Measurements from ENCODE around the gene ADAMTS18. TPM values are rescaled to one million over a fixed set of nuclear protein-coding genes. Genes with fewer than 3 reads are reported as not detected.
A peak's percentile ranks its signal among the peaks of the same experiment; 100 is the strongest.

The ADAMTS18 gene
- total RNA-seq, 1 experiment from 2014 or later, result not detected

- no peaks in the 10 kb centered on the region for H3K27me3 ChIP-seq (ENCODE audit: low read length)
- H3K27ac ChIP-seq (ENCODE audit: low read length), result no peak overlapping the region
- no peak overlapping the region for H3K4me2 ChIP-seq (ENCODE audit: low read length)
- ATAC-seq, result no peak
- ChIA-PET CTCF (no interaction called here), POLR2A (ENCODE audit: unreplicated experiment) (no interaction called here)
- H3K9me2 ChIP-seq (replicated peaks; ENCODE audit: low read length), result no peaks in the 10 kb centered on the region
- H3K9ac ChIP-seq (ENCODE audit: low read length), result no peak overlapping the region
- BruUV-seq (replicated peaks), result no TSS peak
- H2AFZ ChIP-seq (ENCODE audit: low read length), result no peak overlapping the region
- H3K79me2 ChIP-seq (ENCODE audit: low read length), result no peaks in the 10 kb centered on the region
- TF ChIP-seq EZH2 (IDR thresholded peaks at IDR 0.05; ENCODE audit: low read length, unreplicated experiment) (no peak), CTCF (conservative IDR thresholded peaks at IDR 0.05; ENCODE audit: low read depth, low read length) (no peak), EZH2phosphoT487 (IDR thresholded peaks at IDR 0.05; ENCODE audit: borderline replicate concordance, low read length) (no peak)
- no peak overlapping the region for H3K4me3 ChIP-seq (ENCODE audit: low read length)
- peaks cover 41% of the 10 kb centered on the region for H3K4me1 ChIP-seq (ENCODE audit: insufficient read depth, low read length)
- no peaks in the 10 kb centered on the region for H3K36me3 ChIP-seq (ENCODE audit: low read depth, low read length)
- H4K20me1 ChIP-seq (ENCODE audit: low read length), result no peaks in the 10 kb centered on the region
- no peaks in the 10 kb centered on the region for H3F3A ChIP-seq (ENCODE audit: low read length, unreplicated experiment)
- intact Hi-C loops (cut with micrococcal nuclease), result no loop called here
- no peaks in the 10 kb centered on the region for H3K9me3 ChIP-seq (ENCODE audit: low read length)
- DNase-seq, result peak; percentile 29
Measured at GRCh38 chr16:77306075-77306474, 128.8 kb downstream of the ADAMTS18 start.

GRCh38 chr16:77304877-77305276, 130.0 kb downstream of the ADAMTS18 start:
- ChIA-PET POLR2A (ENCODE audit: unreplicated experiment) (interaction anchor here (0.5 kb wide), 1 partner anchor 1657 kb away, joined by 3 read pairs; the partner anchor contains the start of gene TERF2IP), CTCF (no interaction called here)
- Histone ChIP-seq H3K4me1 (ENCODE audit: insufficient read depth, low read length) (peaks cover 51% of the 10 kb centered on the region), H3K9me3 (ENCODE audit: low read length) (no peaks in the 10 kb centered on the region), H2AFZ (ENCODE audit: low read length) (no peak overlapping the region), H3K27ac (ENCODE audit: low read length) (no peak overlapping the region), H3K9ac (ENCODE audit: low read length) (no peak overlapping the region), H3K36me3 (ENCODE audit: low read depth, low read length) (no peaks in the 10 kb centered on the region), H4K20me1 (ENCODE audit: low read length) (no peaks in the 10 kb centered on the region), H3K9me2 (replicated peaks; ENCODE audit: low read length) (no peaks in the 10 kb centered on the region), H3K4me2 (ENCODE audit: low read length) (no peak overlapping the region), H3K27me3 (ENCODE audit: low read length) (no peaks in the 10 kb centered on the region), H3K79me2 (ENCODE audit: low read length) (no peaks in the 10 kb centered on the region), H3F3A (ENCODE audit: low read length, unreplicated experiment) (no peaks in the 10 kb centered on the region), H3K4me3 (ENCODE audit: low read length) (no peak overlapping the region)
- intact Hi-C loops (cut with micrococcal nuclease), result no loop called here
- DNase-seq (peak; percentile 62), ATAC-seq (no peak)
- no TSS peak for BruUV-seq (replicated peaks)
- TF ChIP-seq EZH2phosphoT487 (IDR thresholded peaks at IDR 0.05; ENCODE audit: borderline replicate concordance, low read length), result no peak
- no peak for TF ChIP-seq CTCF (conservative IDR thresholded peaks at IDR 0.05; ENCODE audit: low read depth, low read length)
- no peak for TF ChIP-seq EZH2 (IDR thresholded peaks at IDR 0.05; ENCODE audit: low read length, unreplicated experiment)

GRCh38 chr16:77304134-77304533, 130.7 kb downstream of the ADAMTS18 start:
- POLR2A ChIA-PET (ENCODE audit: unreplicated experiment), result interaction anchor here (0.5 kb wide), 1 partner anchor 1656 kb away, joined by 3 read pairs; the partner anchor contains the start of gene TERF2IP
- Histone ChIP-seq H3K27me3 (ENCODE audit: low read length) (no peaks in the 10 kb centered on the region), H2AFZ (ENCODE audit: low read length) (no peak overlapping the region), H3K4me1 (ENCODE audit: insufficient read depth, low read length) (peaks cover 51% of the 10 kb centered on the region), H3K9me2 (replicated peaks; ENCODE audit: low read length) (no peaks in the 10 kb centered on the region), H3K27ac (ENCODE audit: low read length) (no peak overlapping the region), H3K4me3 (ENCODE audit: low read length) (no peak overlapping the region), H3K9ac (ENCODE audit: low read length) (no peak overlapping the region), H4K20me1 (ENCODE audit: low read length) (no peaks in the 10 kb centered on the region), H3K4me2 (ENCODE audit: low read length) (no peak overlapping the region), H3K9me3 (ENCODE audit: low read length) (no peaks in the 10 kb centered on the region), H3K79me2 (ENCODE audit: low read length) (no peaks in the 10 kb centered on the region), H3F3A (ENCODE audit: low read length, unreplicated experiment) (no peaks in the 10 kb centered on the region), H3K36me3 (ENCODE audit: low read depth, low read length) (no peaks in the 10 kb centered on the region)
- intact Hi-C loops (cut with micrococcal nuclease), result no loop called here
- CTCF ChIA-PET, result no interaction called here
- ATAC-seq (no peak), DNase-seq (no peak)
- TF ChIP-seq CTCF (conservative IDR thresholded peaks at IDR 0.05; ENCODE audit: low read depth, low read length), result no peak
- no peak for TF ChIP-seq EZH2 (IDR thresholded peaks at IDR 0.05; ENCODE audit: low read length, unreplicated experiment)
- no peak for TF ChIP-seq EZH2phosphoT487 (IDR thresholded peaks at IDR 0.05; ENCODE audit: borderline replicate concordance, low read length)
- no TSS peak for BruUV-seq (replicated peaks)
